Measurements from ENCODE around the gene CUX1.

CUX1 gene

DNA sequence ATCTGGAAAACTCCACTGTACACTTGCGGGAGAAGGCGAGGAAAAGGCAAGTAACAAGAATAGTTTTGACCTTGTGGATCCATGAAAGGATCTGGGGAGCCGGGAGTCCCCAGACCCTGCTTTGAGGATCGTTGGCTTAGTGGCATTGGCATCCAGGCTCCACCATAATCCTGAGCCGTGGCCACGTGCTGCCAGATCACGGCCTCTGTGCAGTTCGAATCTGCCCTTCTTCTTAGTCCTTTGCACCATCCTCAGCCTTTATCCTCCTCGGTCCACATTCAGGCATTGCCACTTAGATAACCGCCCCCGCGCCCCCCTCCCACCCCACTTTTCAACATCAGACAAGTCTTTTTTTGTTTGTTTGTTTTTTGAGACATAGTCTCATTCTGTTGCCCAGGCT lies 201.4 kb downstream of the CUX1 start:
- no peaks in the 10 kb centered on the region for H3K9me3 ChIP-seq (ENCODE audit: control insufficient read depth, insufficient read depth, low read length)
- 0 out of 2 replicates have a peak, but pooled peaks cover 6% of the 10 kb centered on the region for H3F3A ChIP-seq (ENCODE audit: control insufficient read depth, insufficient read depth)
- no peak overlapping the region for H3K4me3 ChIP-seq (ENCODE audit: low read length)
- no peak overlapping the region for H3K4me2 ChIP-seq (ENCODE audit: low read length)
- H3K27me3 ChIP-seq (ENCODE audit: control insufficient read depth, low read length) = no peaks in the 10 kb centered on the region
- H4K20me1 ChIP-seq (ENCODE audit: control insufficient read depth, insufficient read depth, low read depth, low read length) = no peaks in the 10 kb centered on the region; the same call in 1 of the 2 replicates
- peaks cover 37% of the 10 kb centered on the region for H3K4me1 ChIP-seq (ENCODE audit: control insufficient read depth, low read length)
- peaks cover 53% of the 10 kb centered on the region for H3K36me3 ChIP-seq (ENCODE audit: control insufficient read depth, low read length)
- no peak for TF ChIP-seq EZH2phosphoT487 (IDR thresholded peaks at IDR 0.05; ENCODE audit: borderline replicate concordance, low read length)
- no peak overlapping the region for H3K27ac ChIP-seq (ENCODE audit: low read depth, low read length)
- peaks cover 94% of the 10 kb centered on the region for H3K79me2 ChIP-seq (ENCODE audit: control insufficient read depth, low read length)
- no peaks in the 10 kb centered on the region for H3K9me2 ChIP-seq (replicated peaks; ENCODE audit: control insufficient read depth, low read length)

DNA sequence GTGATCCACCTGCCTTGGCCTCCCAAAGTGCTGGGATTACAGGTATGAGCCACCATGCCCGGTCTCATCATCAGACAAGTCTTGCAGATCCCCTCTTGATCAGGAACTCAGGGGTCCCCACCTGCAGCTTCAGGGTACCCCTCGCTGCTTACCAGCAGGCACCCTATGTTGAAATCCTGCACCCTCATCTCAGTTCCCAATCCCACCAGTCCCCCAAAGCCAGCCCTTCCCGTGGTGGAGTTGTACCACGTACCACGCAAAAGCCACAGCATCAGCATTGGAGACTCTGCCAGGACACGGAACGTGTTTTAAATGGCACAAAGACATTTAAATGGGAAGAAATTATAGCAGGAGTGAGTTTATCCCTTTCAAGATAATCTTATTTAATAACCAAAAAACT lies 202.0 kb downstream of the CUX1 start:
- Histone ChIP-seq H3K79me2 (ENCODE audit: control insufficient read depth, low read length) (peaks cover 94% of the 10 kb centered on the region), H3K36me3 (ENCODE audit: control insufficient read depth, low read length) (peaks cover 47% of the 10 kb centered on the region), H3K4me3 (ENCODE audit: low read length) (no peak overlapping the region), H3F3A (ENCODE audit: control insufficient read depth, insufficient read depth) (0 out of 2 replicates have a peak, but pooled peaks cover 6% of the 10 kb centered on the region), H4K20me1 (ENCODE audit: control insufficient read depth, insufficient read depth, low read depth, low read length) (no peaks in the 10 kb centered on the region; the same call in 1 of the 2 replicates), H3K27me3 (ENCODE audit: control insufficient read depth, low read length) (no peaks in the 10 kb centered on the region), H3K4me1 (ENCODE audit: control insufficient read depth, low read length) (peaks cover 42% of the 10 kb centered on the region), H3K4me2 (ENCODE audit: low read length) (no peak overlapping the region), H3K9me3 (ENCODE audit: control insufficient read depth, insufficient read depth, low read length) (no peaks in the 10 kb centered on the region), H3K27ac (ENCODE audit: low read depth, low read length) (no peak overlapping the region), H3K9me2 (replicated peaks; ENCODE audit: control insufficient read depth, low read length) (no peaks in the 10 kb centered on the region)
- TF ChIP-seq, protein P1, sequence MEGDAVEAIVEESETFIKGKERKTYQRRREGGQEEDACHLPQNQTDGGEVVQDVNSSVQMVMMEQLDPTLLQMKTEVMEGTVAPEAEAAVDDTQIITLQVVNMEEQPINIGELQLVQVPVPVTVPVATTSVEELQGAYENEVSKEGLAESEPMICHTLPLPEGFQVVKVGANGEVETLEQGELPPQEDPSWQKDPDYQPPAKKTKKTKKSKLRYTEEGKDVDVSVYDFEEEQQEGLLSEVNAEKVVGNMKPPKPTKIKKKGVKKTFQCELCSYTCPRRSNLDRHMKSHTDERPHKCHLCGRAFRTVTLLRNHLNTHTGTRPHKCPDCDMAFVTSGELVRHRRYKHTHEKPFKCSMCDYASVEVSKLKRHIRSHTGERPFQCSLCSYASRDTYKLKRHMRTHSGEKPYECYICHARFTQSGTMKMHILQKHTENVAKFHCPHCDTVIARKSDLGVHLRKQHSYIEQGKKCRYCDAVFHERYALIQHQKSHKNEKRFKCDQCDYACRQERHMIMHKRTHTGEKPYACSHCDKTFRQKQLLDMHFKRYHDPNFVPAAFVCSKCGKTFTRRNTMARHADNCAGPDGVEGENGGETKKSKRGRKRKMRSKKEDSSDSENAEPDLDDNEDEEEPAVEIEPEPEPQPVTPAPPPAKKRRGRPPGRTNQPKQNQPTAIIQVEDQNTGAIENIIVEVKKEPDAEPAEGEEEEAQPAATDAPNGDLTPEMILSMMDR (IDR thresholded peaks at IDR 0.05; ENCODE audit: low read depth, low read length, poor library complexity, severe bottlenecking) = no peak
- TF ChIP-seq EZH2phosphoT487 (IDR thresholded peaks at IDR 0.05; ENCODE audit: borderline replicate concordance, low read length) = no peak

DNA sequence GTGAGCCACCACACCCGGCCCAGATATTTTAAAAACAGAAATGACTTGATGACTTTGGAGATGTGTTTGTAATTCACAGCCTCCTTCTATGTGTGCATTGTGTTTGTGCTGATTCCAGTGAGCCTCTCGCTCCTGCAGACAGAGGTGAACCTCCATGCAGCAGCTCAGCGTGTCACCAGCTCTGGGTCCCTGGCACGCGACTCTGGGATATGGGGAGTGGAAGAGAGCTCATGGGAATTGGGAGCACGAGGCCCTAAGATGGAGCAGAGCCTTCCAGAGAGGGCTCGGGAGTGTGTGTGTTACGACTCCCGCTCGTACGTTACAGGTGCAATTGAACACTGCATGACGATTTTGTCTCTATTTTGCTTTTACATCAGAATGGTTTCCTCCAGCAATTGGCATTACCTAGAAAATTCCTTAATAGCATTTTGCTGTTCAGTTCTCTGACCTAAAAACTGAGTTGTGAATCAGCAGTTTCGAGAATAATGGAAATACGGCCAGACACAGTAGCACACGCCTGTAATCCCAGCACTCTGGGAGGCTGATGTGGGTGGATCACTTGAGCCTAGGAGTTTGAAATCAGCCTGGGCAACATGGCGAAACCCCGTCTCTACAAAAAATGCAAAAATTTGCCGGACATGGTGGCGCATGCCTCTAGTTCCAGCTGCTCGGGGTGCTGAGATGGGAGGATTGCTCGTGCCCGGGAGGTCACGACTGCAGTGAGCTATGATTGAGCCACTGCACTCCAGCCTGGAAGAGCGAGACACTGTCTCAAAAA lies 204.6 kb downstream of the CUX1 start:
- Histone ChIP-seq H3K27ac (ENCODE audit: low read depth, low read length) (no peak overlapping the region), H3K79me2 (ENCODE audit: control insufficient read depth, low read length) (peaks cover 91% of the 10 kb centered on the region)

More for the DNA sequence above, 204.6 kb downstream of the CUX1 start:
- Histone ChIP-seq H3K9me2 (replicated peaks; ENCODE audit: control insufficient read depth, low read length) (no peaks in the 10 kb centered on the region), H3K4me2 (ENCODE audit: low read length) (no peak overlapping the region), H4K20me1 (ENCODE audit: control insufficient read depth, insufficient read depth, low read depth, low read length) (no peaks in the 10 kb centered on the region; the same call in 1 of the 2 replicates), H3K27me3 (ENCODE audit: control insufficient read depth, low read length) (no peaks in the 10 kb centered on the region), H3K4me1 (ENCODE audit: control insufficient read depth, low read length) (peaks cover 50% of the 10 kb centered on the region), H3F3A (ENCODE audit: control insufficient read depth, insufficient read depth) (peaks cover 13% of the 10 kb centered on the region), H3K9me3 (ENCODE audit: control insufficient read depth, insufficient read depth, low read length) (no peaks in the 10 kb centered on the region), H3K4me3 (ENCODE audit: low read length) (no peak overlapping the region), H3K36me3 (ENCODE audit: control insufficient read depth, low read length) (peaks cover 46% of the 10 kb centered on the region)
- TF ChIP-seq, protein P1 (IDR thresholded peaks at IDR 0.05; ENCODE audit: low read depth, low read length, poor library complexity, severe bottlenecking) = no peak
- no peak for TF ChIP-seq EZH2phosphoT487 (IDR thresholded peaks at IDR 0.05; ENCODE audit: borderline replicate concordance, low read length)
